D721Med (cell line): ENCODE data around the gene SLC11A1.

Experiments
- DNase-seq: peaks from one replicate; pipeline ENCODE4 v3.0.0; 2011; ENCODE audit warnings: low spot score; ENCODE audit not compliant: insufficient read length
- FAIRE-seq: peaks from 2 replicates; lab custom pipeline; 2011; peaks lifted over from hg19 to GRCh38; lab: Jason Lieb, UNC
- CTCF ChIP-seq: IDR thresholded peaks from 2 replicates; pipeline ENCODE4 v1.5.1; 2012; ENCODE audit warnings: mild to moderate bottlenecking, control low read depth; ENCODE audit not compliant: insufficient read depth; ENCODE audit errors: missing control alignments

Gene SLC11A1

GRCh38 chr2:218400930-218401881, 19.1 kb downstream of the SLC11A1 start:
- DNase-seq (no peak), FAIRE-seq (no peak)
- no peak for TF ChIP-seq CTCF

GRCh38 chr2:218401890-218402289, 19.8 kb downstream of the SLC11A1 start:
- no peak for FAIRE-seq
- DNase-seq: no peak
- no peak for TF ChIP-seq CTCF

DNA sequence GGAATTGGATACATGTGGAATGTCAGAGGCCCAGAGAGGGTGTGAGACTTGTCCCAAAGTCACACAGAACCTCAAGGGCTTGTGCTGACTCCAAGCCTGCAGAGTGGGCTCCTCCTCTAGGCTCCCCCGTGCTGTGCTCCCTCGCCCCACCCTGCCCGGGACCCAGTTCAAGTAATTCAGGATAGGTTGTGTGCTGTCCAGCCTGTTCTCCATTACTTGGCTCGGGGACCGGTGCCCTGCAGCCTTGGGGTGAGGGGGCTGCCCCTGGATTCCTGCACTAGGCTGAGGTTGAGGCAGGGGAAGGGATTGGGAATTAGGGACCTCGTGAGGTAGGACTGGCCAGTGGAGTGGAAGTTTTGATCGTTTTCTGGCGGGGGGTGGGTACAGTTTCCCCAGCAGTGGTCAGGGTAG, 20.4 kb downstream of the SLC11A1 start:
- DNase-seq (peak; percentile 1), FAIRE-seq (no peak)
- no peak for TF ChIP-seq CTCF

DNA sequence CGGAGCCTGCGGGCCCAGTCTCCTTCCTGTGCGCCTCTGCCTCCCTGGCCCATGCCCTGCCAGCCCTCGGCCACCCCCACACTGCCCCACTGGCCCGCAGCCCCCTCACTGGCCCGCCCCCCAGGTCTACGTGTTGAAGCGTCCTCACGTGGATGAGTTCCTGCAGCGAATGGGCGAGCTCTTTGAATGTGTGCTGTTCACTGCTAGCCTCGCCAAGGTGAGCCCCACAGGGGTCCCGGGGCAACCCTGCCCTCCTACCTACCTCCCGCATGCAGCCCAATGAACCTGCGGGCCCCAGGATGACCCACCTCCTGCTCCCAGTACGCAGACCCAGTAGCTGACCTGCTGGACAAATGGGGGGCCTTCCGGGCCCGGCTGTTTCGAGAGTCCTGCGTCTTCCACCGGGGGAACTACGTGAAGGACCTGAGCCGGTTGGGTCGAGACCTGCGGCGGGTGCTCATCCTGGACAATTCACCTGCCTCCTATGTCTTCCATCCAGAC, 20.9 kb downstream of the SLC11A1 start:
- TF ChIP-seq CTCF: no peak
- DNase-seq (no peak), FAIRE-seq (no peak)

DNA sequence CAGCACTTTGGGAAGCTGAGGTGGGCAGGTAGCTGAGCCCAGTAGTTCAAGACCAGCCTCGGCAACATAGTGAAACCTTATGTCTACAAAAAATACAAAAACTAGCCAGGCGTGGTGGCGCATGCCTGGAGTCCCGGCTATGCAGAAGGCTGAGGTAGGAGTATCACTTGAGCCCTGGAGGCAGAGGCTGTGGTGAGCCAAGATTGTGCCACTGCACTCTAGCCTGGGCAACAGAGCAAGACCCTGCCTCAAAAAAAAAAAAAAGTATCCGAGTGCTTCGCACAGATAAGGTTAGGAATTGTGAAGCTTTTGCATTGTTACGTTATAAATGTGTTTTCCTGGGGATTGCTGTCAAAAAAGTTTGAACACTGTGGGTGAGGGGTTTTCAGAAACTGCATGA, 21.7 kb downstream of the SLC11A1 start:
- FAIRE-seq: no peak
- no peak for DNase-seq
- TF ChIP-seq CTCF: no peak

DNA sequence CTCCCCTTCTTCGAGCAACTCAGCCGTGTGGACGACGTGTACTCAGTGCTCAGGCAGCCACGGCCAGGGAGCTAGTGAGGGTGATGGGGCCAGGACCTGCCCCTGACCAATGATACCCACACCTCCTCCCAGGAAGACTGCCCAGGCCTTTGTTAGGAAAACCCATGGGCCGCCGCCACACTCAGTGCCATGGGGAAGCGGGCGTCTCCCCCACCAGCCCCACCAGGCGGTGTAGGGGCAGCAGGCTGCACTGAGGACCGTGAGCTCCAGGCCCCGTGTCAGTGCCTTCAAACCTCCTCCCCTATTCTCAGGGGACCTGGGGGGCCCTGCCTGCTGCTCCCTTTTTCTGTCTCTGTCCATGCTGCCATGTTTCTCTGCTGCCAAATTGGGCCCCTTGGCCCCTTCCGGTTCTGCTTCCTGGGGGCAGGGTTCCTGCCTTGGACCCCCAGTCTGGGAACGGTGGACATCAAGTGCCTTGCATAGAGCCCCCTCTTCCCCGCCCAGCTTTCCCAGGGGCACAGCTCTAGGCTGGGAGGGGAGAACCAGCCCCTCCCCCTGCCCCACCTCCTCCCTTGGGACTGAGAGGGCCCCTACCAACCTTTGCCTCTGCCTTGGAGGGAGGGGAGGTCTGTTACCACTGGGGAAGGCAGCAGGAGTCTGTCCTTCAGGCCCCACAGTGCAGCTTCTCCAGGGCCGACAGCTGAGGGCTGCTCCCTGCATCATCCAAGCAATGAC, 22.4 kb downstream of the SLC11A1 start:
- no peak for FAIRE-seq
- no peak for DNase-seq
- TF ChIP-seq CTCF: no peak
